Gastroesophageal sphincter (tissue), 4 donors: ENCODE measurements around the gene PUDP. TPM values are rescaled to one million over a fixed set of nuclear protein-coding genes. Genes with fewer than 3 reads are reported as not detected.
"Not testable (repeated sequence)": the region's sequence is repeated elsewhere in the genome, so short reads cannot be mapped to it uniquely, and the experiment has no call there.

ENCODE experiments used
- ATAC-seq: fragments of 150-250 bp; one replicate; pipeline ENCODE4 v1.9.1; 2016; ENCODE audit warnings: mild to moderate bottlenecking, moderate library complexity
- H3K27ac ChIP-seq, 4 donors: fragments of 200-600 bp; sonication (generic) in 3 of 4; 1 replicate in 3 of 4; 2 replicates in 1 of 4; pipeline ENCODE4 v1.5.1; 2016 to 2019
- H3K27me3 ChIP-seq: fragments of 200-600 bp; sonication (generic); one replicate; pipeline ENCODE4 v1.5.1; 2019
- H3K36me3 ChIP-seq, 2 donors: fragments of 200-600 bp; sonication (generic); one replicate each; pipeline ENCODE4 v1.5.1; 2019; ENCODE audit warnings: control low read depth in 1 of 2
- H3K4me1 ChIP-seq, 3 donors: fragments of 200-600 bp; sonication (generic); 1 replicate in 2 of 3; 2 replicates in 1 of 3; pipeline ENCODE4 v1.5.1; 2016 to 2019; ENCODE audit warnings: control low read depth in 2 of 3
- H3K4me3 ChIP-seq, 2 donors: fragments of 200-600 bp; sonication (generic); one replicate each; pipeline ENCODE4 v1.5.1; 2019; ENCODE audit warnings: mild to moderate bottlenecking in 1 of 2, moderate library complexity in 1 of 2
- H3K9me3 ChIP-seq, 3 donors: fragments of 200-600 bp; sonication (generic); one replicate each; pipeline ENCODE4 v1.5.1; 2017 to 2019; ENCODE audit warnings: control low read depth in 2 of 3
- CTCF ChIP-seq, 4 experiments: fragments of 200-600 bp in 2 of 4; fragments of 450-650 bp in 2 of 4; sonication (generic) in 1 of 4; IDR thresholded peaks; one replicate each; pipeline ENCODE4 v1.5.1; 2017 to 2019; ENCODE audit warnings: antibody characterized with exemption in 4 of 4, mild to moderate bottlenecking in 2 of 4, moderate library complexity in 2 of 4
- EP300 ChIP-seq: sonication (generic); formaldehyde crosslinking; IDR thresholded peaks from one replicate; pipeline ENCODE4 v1.6.1; 2017; ENCODE audit warnings: antibody characterized with exemption, mild to moderate bottlenecking
- POLR2A ChIP-seq, 2 donors: fragments of 450-650 bp; IDR thresholded peaks; one replicate each; pipeline ENCODE4 v1.6.1; 2017; ENCODE audit warnings: antibody characterized with exemption in 2 of 2, mild to moderate bottlenecking in 2 of 2, moderate library complexity in 1 of 2
- POLR2AphosphoS5 ChIP-seq: sonication (generic); formaldehyde crosslinking; IDR thresholded peaks from one replicate; pipeline ENCODE4 v1.6.1; 2017; ENCODE audit warnings: antibody characterized with exemption
- WGBS, 2 donors: methylation state at CpG; one replicate each; pipeline ENCODE4 v1.1.5; 2018; ENCODE audit warnings: low coverage in 1 of 2; 5-methylcytosine and 5-hydroxymethylcytosine counted together
- total RNA-seq, 4 donors: library from RNA; depleted of rRNA; stranded (reverse); fragments of >200 nt; gene quantifications; one replicate each; pipeline ENCODE4 v1.1.0, GENCODE V29; 2016

Gene PUDP
- total RNA-seq, 4 donors from 2014 or later: 4.8 to 10.5 (median 8.1) TPM

DNA sequence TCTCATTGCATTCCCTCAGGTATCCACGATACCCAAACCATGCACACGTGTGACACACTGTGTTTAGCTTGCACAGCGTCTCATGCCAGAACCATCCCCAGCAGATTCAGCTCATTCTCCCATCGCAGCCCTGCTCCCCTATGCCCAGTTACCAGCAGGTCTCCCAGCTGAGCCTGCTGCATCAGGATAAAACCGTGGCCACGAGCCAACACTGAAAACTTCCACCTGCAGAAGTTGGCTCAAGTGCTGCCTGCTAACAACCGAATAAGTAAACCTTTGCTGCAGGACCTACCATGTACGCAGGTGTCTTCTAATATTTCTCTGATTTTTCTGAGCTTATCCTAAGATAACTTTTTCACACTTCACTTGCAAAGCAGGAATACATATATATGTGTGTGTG is 120.9 kb downstream of the PUDP start:
- Histone ChIP-seq H3K9me3 (no peaks in the 10 kb centered on the region), H3K4me1 (no peaks in the 10 kb centered on the region), H3K27me3 (no peaks in the 10 kb centered on the region), H3K27ac (no peak overlapping the region), H3K4me3 (no peak overlapping the region), H3K36me3 (no peaks in the 10 kb centered on the region)
- ATAC-seq: no peak
- TF ChIP-seq CTCF (IDR thresholded peaks at IDR 0.05) (no peak), POLR2AphosphoS5 (no peak), POLR2A (IDR thresholded peaks at IDR 0.05) (no peak), EP300 (no peak)
- 54% methylated on average over 4 of the region's 8 CpGs; no CpG with 5 or more reads in 1 of the 2 donors for WGBS, 2 donors

DNA sequence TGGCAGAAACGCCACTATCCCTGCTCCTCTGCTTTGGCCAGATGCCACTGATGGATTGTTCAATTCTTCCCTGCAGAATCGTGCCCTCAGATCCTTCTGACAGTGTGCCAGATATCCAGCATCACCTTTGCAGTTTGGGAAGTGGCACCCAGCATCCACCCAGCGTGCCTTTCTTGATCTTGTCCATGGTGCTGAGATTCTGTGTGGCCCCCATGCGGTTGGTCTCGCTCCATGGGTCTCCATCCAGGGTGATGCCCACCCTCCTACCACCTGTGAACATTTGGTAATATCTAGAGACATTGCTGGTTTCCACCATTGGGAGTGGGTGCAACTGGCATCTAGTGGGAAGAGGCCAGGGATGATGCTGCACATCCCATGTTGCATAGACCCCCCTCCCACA is 121.6 kb downstream of the PUDP start:
- H3K4me1 ChIP-seq, H3K27ac ChIP-seq, H3K36me3 ChIP-seq, H3K4me3 ChIP-seq, ATAC-seq, H3K27me3 ChIP-seq, H3K9me3 ChIP-seq: not testable (repeated sequence)
- WGBS, 2 donors: 20 to 91% methylated on average over 2 to 4 of the region's 5 CpGs

DNA sequence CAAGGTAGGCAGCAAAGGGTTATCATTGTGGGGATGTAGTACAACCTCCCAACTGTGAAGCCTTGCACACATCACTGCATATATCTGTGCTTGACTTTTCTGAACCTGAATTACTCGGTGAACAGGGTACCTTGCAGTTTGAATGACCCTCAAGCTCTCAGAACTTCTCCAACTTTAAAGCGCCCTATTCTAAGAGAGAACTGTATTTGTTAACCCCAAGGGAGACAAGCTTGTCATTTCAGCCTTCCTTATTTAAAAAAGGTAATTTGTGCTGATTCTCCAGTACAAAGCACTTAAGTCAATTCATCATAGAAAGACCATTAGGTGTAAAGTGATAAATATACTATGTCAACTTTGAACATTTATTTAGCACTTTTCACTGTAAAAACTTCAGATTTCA is 122.5 kb downstream of the PUDP start:
- no peak for ATAC-seq
- no peaks in the 10 kb centered on the region for H3K36me3 ChIP-seq
- TF ChIP-seq POLR2AphosphoS5 (no peak), EP300 (no peak), CTCF (IDR thresholded peaks at IDR 0.05) (no peak), POLR2A (IDR thresholded peaks at IDR 0.05) (no peak)
- WGBS, 2 donors: 88 to 100% methylated on average over 1 to 2 of the region's 2 CpGs
- no peak overlapping the region for H3K4me3 ChIP-seq
- H3K4me1 ChIP-seq: no peaks in the 10 kb centered on the region
- no peaks in the 10 kb centered on the region for H3K27me3 ChIP-seq
- no peak overlapping the region for H3K27ac ChIP-seq
- no peaks in the 10 kb centered on the region for H3K9me3 ChIP-seq

DNA sequence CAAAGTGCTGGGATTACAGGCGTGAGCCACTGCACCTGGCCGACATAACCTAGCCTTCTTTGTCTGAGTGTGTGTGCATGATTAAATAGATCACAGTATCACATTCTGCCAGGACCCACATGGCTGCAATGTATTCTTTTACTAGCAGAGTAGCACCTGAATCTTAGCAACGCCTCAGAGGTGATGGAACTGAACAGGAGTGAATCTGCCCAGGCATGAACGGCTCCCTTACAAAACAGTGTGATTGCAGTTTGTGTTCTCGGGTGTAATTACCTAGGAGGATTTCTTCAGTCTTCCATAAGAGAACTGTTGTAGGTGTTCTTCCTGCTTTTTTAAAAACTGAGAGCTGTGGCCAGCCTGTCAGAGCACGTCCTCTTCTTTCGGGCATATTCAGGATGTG is 123.1 kb downstream of the PUDP start:
- no peak overlapping the region for H3K4me3 ChIP-seq
- no peaks in the 10 kb centered on the region for H3K27me3 ChIP-seq
- TF ChIP-seq CTCF (IDR thresholded peaks at IDR 0.05): no peak
- TF ChIP-seq POLR2AphosphoS5: no peak
- TF ChIP-seq EP300: no peak
- no peaks in the 10 kb centered on the region for H3K36me3 ChIP-seq
- no peak overlapping the region for H3K27ac ChIP-seq
- H3K4me1 ChIP-seq: no peaks in the 10 kb centered on the region
- no peaks in the 10 kb centered on the region for H3K9me3 ChIP-seq
- no peak for ATAC-seq
- 81 to 89% methylated on average over 3 of the region's 7 CpGs for whole genome bisulfite sequencing, 2 donors

DNA sequence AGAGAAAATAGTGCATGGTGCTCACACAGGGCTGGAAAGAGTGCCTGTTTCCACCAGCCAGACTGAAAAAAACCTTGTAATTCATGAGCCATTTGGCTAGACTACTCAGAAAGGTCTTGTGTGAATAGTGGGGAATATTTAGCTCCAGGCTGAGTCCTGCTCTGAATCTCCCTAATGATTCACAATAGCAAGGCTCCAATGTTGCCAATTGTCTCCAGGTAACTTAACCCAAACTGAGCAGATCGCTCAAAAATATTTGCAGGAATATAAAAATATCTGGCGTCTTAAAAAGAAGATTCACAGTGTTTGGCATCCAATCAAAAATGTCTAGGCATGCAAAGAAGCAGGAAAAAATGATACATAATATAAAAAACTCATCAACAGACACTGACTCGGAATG is 125.0 kb downstream of the PUDP start:
- H3K27ac ChIP-seq, H3K4me3 ChIP-seq, H3K4me1 ChIP-seq, ATAC-seq, H3K9me3 ChIP-seq, H3K36me3 ChIP-seq, H3K27me3 ChIP-seq: not testable (repeated sequence)
- 52 to 72% methylated on average over 2 to 3 of the region's 3 CpGs for WGBS, 2 donors

DNA sequence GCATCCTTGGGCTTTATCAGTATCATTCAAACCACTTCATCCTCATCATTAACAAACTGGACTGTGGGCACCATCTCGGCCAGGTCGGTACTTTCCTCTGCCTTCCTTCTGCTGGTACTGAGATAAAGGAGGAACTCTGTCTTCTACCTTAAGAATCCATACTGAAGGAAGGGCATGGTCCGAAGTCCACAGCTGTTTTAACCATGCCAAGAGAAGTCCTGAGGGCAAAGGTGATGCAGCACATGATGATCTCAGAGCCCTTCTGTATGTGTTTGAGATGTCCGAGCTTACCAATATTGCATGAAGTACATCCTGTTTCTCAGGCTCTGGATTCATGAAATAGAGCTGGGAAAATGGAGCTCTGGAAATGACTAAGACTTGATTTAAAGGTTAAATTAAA is 126.0 kb downstream of the PUDP start:
- no peaks in the 10 kb centered on the region for H3K36me3 ChIP-seq
- 97 to 100% methylated on average over 1 to 4 of the region's 4 CpGs for WGBS, 2 donors
- no peak for ATAC-seq
- no peaks in the 10 kb centered on the region for H3K27me3 ChIP-seq
- no peak overlapping the region for H3K27ac ChIP-seq
- TF ChIP-seq POLR2AphosphoS5: no peak
- TF ChIP-seq POLR2A (IDR thresholded peaks at IDR 0.05): no peak
- TF ChIP-seq CTCF (IDR thresholded peaks at IDR 0.05): no peak
- no peak for TF ChIP-seq EP300
- no peak overlapping the region for H3K4me3 ChIP-seq
- no peaks in the 10 kb centered on the region for H3K4me1 ChIP-seq
- H3K9me3 ChIP-seq: no peaks in the 10 kb centered on the region
